Right hindlimb (tissue), 1 donor: ENCODE data around the gene INPP5D.
"Not testable (repeated sequence)": the region's sequence is repeated elsewhere in the genome, so short reads cannot be mapped to it uniquely, and the experiment has no call there.

Experiments
- DNase-seq: peaks from one replicate; pipeline ENCODE4 v3.0.0-alpha.2; 2018

INPP5D gene

GRCh38 chr2:233059797-233060500, at the start of gene INPP5D:
TSS of gene INPP5D (plus strand) at chr2:233060342. CDS start at chr2:233060479, 137 bp downstream.
- no peak for DNase-seq

DNA sequence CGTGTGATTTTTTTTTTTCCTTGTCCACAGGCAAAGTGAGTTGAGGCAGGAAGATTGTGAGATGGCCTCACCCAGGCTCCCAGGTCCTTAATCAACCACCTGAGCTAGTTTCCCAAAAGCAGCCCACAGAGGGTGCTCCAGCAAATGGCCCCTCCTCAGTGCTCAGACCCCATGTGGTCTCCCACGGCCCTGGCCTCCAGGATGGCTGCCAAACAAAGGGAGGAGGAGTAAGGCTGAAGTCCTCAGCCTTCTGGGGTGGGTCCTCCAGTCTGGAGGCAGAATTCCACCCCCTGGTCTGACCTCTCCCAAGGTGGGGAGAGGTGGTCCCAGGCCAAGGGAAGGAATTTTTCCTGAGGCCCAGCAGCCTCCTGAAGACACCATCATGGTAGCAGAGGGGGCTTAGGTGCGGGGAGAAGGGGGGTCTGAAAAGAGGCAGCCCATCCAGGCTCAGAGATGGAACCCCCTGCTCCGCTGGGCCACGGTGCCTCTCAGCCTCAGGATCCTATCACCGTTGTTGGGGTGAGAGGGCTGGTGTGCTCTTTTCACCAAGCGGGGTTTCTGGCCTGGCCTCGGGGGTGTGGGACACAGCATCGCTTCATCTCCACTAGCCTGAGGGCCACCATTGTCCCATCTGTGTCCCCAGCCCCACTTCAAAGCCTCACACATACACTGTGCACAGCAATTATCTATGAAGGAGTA, 49.4 kb upstream of the INPP5D start:
- DNase-seq: no peak

GRCh38 chr2:233011268-233011650, 48.9 kb upstream of the INPP5D start:
- no peak for DNase-seq

DNA sequence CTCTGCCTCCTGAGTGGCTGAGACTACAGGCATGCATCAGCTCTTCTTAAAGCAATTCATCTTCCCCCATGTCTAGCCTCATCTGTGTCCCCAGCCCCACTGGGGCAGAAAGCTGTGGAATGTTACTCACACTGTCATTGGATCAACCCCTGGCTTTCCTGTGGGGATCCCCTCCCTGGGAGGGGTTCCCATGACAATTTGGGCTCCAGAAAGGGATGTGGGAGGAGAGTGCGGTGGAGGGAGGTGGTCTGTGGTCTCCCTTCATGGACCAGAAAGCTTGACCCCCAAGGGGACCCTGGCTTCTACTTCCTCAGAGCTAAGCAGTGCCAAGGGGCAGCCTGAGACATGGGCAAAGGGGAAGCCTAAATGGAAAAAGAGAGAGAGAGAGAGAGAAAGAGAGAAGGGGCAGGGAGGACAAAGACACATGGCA, 48.4 kb upstream of the INPP5D start:
- DNase-seq: no peak

DNA sequence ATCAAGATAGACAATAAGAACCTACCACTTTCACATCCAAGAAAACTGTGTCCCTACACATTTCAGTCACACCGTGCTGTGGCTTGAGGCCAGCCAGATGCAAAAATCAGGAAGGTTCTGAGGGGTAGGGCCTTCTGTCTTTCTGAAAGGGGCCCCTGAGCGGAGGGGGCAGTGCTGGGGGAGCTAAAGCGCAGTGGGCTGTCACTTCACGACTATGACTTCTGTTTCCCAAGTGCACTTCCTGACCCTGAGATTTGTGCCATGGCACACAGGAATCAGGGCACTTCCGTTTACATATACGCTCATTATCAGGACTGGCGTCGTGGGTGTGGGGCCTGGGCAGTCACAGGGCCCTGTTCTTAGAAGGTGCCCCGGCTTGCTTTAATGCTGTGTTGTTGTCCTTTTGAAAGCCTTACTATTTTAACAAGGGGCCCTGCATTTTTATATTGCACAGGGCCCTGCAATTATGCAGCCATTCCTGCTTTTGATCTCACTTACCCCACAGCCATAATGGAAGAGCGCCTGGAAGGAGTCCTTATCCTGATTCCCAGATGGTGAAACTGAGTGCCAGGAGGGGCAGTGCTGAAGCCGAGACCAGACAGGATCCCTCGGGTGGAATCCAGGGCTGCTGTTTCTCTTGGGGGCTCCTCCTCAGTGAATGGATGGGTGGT, 47.7 kb upstream of the INPP5D start:
- no peak for DNase-seq

- DNase-seq: no peak
Observed at GRCh38 chr2:233013027-233013461, 47.1 kb upstream of the INPP5D start, which contains the start of gene NGEF. TSS of gene NGEF (minus strand) at chr2:233013256. CDS start at chr2:232974890, 38,366 bp downstream.

DNA sequence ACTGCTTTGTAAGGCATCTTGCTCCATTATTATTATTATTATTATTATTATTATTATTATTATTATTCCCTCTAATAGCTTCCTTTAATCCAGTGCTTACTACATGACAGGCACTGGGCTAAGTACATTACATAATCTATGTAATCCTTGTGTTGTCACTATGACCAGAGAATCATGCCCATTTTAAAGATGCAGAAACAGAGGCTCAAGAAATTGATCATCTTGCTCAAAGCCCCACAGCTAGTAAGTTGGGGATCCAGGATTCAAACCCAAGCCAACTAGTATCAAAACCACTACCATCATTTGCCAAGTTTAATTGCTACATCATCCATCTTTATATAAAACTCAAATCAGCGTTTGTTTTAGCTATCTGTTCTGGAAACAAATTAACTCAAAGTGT, 46.5 kb upstream of the INPP5D start:
- DNase-seq: no peak

DNA sequence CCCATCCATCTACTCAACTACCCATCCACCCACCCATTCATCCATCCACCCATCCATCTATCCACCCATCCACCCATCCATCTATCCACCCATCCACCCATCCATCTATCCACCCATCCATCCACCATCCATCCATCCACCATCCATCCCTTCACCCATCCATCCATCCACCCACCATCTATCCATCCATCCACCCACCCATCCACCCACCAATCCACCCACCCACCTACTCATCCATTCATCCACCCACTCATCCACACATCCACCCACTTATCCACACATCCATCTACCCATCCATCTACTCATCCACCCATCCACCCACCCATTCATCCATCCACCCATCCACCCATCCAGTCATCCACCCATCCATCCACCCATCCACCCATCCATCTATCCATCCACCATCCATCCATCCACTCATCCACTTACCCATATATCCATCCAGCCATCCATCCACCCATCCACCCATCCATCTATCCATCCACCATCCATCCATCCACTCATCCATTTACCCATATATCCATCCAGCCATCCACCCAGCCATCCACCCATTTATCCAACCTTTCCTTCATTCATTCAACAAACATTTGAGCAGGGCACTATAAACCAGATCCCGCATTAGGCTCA, 45.0 kb upstream of the INPP5D start:
- DNase-seq: no peak

GRCh38 chr2:233017947-233018346, 42.2 kb upstream of the INPP5D start:
- DNase-seq: no peak

- not testable (repeated sequence) for DNase-seq
Observed at GRCh38 chr2:233019610-233020009, 40.5 kb upstream of the INPP5D start.

DNA sequence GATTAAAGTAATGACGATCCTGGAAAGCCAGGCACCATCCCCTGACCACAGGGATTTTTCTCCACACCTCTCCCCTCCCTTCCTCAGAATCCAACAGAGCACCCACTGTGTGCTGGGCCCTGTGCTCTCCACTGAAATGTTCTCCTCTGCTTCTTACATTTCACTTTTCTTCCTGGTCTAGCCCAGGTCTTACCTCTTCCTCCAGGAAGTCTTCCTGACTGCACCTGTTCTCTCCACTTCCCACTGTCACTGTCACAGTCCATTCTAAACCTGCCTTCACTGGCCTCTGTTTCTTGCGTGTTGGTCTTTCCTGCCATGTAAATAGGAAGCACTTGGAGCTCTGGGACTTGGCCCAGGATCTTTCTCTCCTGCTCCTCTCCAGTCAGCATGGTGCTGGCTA, 39.7 kb upstream of the INPP5D start:
- DNase-seq: no peak

GRCh38 chr2:233021771-233022170, 38.4 kb upstream of the INPP5D start:
- DNase-seq: no peak

- DNase-seq: no peak
Observed at GRCh38 chr2:233022561-233022960, 37.6 kb upstream of the INPP5D start.

GRCh38 chr2:233023007-233023760, 37.0 kb upstream of the INPP5D start:
- DNase-seq: no peak

GRCh38 chr2:233023761-233024410, 36.3 kb upstream of the INPP5D start:
- DNase-seq: no peak

GRCh38 chr2:233025706-233026105, 34.4 kb upstream of the INPP5D start:
- no peak for DNase-seq

DNA sequence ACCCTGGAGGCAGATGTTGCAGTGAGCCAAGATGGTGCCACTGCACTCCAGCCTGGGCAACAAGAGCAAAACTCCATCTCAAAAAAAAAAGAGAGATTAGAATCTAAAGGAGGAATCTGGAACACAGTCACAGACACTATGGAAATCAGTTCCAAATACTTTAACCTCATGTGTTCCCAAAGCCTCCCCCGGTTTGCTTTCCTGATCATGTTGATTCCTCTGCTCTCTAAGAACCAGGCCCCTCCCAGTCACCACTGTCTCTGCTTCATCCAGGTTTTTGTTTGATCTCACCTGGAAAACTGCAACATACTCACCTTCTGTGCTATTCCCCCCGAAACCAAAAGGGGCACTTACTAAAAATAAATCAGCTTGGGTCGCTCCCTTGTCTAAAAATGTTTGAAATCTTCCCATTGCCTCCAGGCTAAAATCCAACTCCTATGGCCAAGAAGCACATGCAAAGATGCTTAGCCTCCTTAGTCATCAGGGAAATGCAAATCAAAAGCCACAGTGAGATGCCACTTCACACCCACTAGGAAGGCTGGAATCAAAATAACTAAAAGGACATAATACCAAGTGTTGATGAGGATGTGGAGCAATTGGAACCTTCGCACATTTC, 33.8 kb upstream of the INPP5D start:
- DNase-seq: no peak

DNA sequence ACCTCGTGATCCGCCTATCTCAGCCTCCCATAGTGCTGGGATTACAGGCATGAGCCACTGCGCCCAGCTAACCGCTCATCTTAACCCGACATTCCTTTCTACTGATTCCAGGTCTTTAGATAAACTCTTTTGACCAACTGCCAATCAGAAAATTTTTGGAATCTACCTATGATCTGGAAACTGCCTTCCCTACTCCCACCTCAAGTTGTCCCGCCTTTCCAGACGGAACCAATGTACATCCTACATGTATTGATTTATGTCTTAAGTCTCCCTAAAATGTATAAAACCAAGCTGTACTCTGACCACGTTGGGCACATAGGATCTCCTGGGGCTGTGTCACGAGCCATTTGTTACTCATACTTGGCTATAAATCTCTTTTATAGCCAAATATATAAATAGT, 30.8 kb upstream of the INPP5D start:
- no peak for DNase-seq

DNA sequence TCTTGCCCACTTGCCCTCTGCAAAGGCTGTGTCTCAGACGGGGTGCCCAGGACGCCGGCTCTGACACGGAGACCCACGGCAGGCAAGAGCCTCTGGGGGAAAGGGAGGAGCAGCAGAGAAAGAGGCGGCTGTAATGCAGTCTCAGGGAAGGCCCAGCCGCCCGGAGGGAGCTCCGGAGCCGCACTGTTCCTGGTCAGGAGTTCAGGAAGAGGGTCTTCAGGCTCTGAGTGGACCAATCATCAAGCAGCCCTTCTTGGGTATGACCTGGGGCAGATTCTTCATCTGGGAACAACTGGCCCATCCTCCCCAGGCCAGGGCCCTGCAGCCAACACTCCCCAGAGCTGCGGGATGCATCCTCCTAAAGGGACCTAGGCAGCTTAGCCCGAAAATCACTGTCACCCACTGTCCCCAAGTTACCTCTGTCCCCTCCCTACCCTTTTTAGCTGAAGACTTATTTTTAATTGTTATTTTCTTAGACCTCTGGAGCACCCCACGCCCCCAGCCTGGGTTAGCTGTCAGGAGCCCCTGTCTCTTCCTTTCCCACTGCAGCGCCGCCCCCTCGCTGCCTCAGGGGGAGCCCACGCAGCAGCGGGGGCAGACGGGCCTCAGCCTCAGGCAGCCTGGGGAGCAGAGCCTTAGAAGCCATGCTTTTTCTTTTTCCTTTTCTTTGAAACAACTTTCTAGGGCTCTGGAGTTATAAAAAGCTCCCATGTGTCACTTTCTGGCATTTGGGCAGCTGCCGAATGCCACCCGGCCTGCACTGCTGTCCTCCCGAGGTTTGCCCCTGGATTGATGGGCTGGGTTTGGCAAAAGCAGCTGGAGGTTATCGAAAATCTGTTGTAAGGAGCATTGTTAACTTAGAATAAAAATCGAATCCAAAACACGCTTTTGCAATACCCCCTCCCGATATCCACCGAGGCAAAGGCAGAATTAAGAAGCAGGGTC, 28.3 kb upstream of the INPP5D start:
- DNase-seq: no peak
